ENCODE data around the gene LAMTOR2. TPM values are rescaled to one million over a fixed set of nuclear protein-coding genes. Genes with fewer than 3 reads are reported as not detected.

Gene LAMTOR2
- total RNA-seq, 1 experiment from 2014 or later = 50.6 TPM

- Histone ChIP-seq H3K79me1 (ENCODE audit: insufficient read depth, low read depth, low read length, poor library complexity, severe bottlenecking) (no peaks in the 10 kb centered on the region), H2BK20ac (ENCODE audit: low read depth, low read length, poor library complexity, severe bottlenecking) (no peak overlapping the region), H2AK5ac (ENCODE audit: insufficient read length, low read length) (no peak overlapping the region), H3K9me3 (ENCODE audit: control insufficient read depth, low read depth, low read length) (no peaks in the 10 kb centered on the region), H3K14ac (ENCODE audit: insufficient read depth, low read length) (no peak overlapping the region), H4K8ac (replicated peaks; ENCODE audit: insufficient read length, low read depth, low read length) (no peak overlapping the region), H3K27me3 (ENCODE audit: insufficient read depth, low read length) (no peaks in the 10 kb centered on the region), H3K23me2 (ENCODE audit: insufficient read length, low read depth, low read length, poor library complexity, severe bottlenecking) (peaks cover 4% of the 10 kb centered on the region), H4K91ac (ENCODE audit: insufficient read length, low read depth, low read length) (no peak overlapping the region), H3K4ac (ENCODE audit: low read depth, low read length) (no peak overlapping the region), H3K27ac (ENCODE audit: insufficient read length, low read depth, low read length) (no peak overlapping the region), H2BK120ac (ENCODE audit: low read depth, low read length, poor library complexity, severe bottlenecking) (no peak overlapping the region), H2AFZ (ENCODE audit: low read length) (no peak overlapping the region), H3K9ac (ENCODE audit: extremely low read depth, insufficient read length, low read length) (no peak overlapping the region), H4K20me1 (ENCODE audit: control insufficient read depth, insufficient read depth, insufficient read length) (no peaks in the 10 kb centered on the region), H2BK12ac (ENCODE audit: insufficient read length, low read depth, low read length) (no peak overlapping the region), H2BK5ac (ENCODE audit: insufficient read length, low read length) (no peak overlapping the region), H3K4me2 (ENCODE audit: insufficient read depth, insufficient read length, low read length) (no peak overlapping the region), H3K4me1 (ENCODE audit: insufficient read depth, low read length) (no peaks in the 10 kb centered on the region), H3T11ph (ENCODE audit: low read length) (no peak overlapping the region), H2BK15ac (ENCODE audit: low read depth, low read length) (no peak overlapping the region), H3K79me2 (ENCODE audit: insufficient read depth, low read length) (no peaks in the 10 kb centered on the region), H4K5ac (ENCODE audit: insufficient read length, low read depth, low read length) (no peak overlapping the region), H3K18ac (ENCODE audit: insufficient read length, low read depth, low read length) (no peak overlapping the region), H3K56ac (ENCODE audit: insufficient read length, low read depth, low read length) (no peak overlapping the region), H3K23ac (ENCODE audit: insufficient read length, low read depth, low read length) (no peak overlapping the region)
- H3K4me1 Mint-ChIP-seq = peaks cover 38 to 57% of the 10 kb centered on the region in 2 experiments
- DNase-seq = no peak
- WGBS (ENCODE audit: extremely low coverage, insufficient read length, low lambda C conversion rate) = no CpG with 5 or more reads among the region's 2 CpGs
- H3K36me3 Mint-ChIP-seq (ENCODE audit: insufficient read depth in 1 of 3, low read depth in 3 of 3) = peaks cover 4 to 14% (median 14%) of the 10 kb centered on the region in 3 experiments; a peak in 6 of 7 replicates
- H3K27me3 Mint-ChIP-seq (ENCODE audit: low read depth) = peaks cover 1% of the 10 kb centered on the region
- no peaks in the 10 kb centered on the region; a peak in 1 of 5 replicates for H3K9me3 Mint-ChIP-seq
- H3K27ac Mint-ChIP-seq = 0 out of 7 replicates have a peak overlapping the region, but pooled peaks of 1 of the 3 experiments have one; percentile 70
- no peak overlapping the region for H3K4me3 Mint-ChIP-seq
- TF ChIP-seq CTCF (conservative IDR thresholded peaks at IDR 0.05) = no peak
These were observed 9.4 kb downstream of the LAMTOR2 start for GRCh38 chr1:156063997-156064285.

Data from H9 (cell line).